Kidney capillary endothelial cell (primary cell): ENCODE results near the gene PLAAT3.
"Not testable (repeated sequence)": the region's sequence is repeated elsewhere in the genome, so short reads cannot be mapped to it uniquely, and the experiment has no call there.

ENCODE experiments used
- DNase-seq: peaks from one replicate; pipeline ENCODE4 v3.0.0-alpha.2; 2018; ENCODE audit warnings: low spot score

The PLAAT3 gene

GRCh38 chr11:63614136-63614671 is at the start of gene PLAAT3:
Gene PLAAT3 (minus strand): TSS chr11:63614433. CDS start chr11:63614014, 419 bp downstream.
- peak; percentile 69 for DNase-seq

DNA sequence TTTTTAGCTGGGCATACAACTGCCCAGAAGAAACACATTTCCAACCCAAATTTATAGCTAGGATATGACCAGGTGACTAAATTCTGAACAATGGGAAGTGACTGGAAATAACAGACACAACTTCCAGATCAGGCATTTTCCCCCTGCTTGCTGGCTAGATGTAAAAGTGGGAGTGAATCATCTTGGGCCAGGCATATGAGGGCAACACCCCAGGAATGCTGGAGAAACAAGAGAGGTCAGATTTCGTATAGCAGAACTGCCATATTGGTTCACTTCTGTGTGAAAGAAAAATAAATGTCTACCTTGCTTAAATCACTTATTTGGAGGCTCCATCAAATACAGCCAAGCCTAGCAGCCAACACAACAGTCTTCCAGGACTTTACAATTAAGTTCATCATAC is 49.6 kb upstream of the PLAAT3 start:
- peak; percentile 74 for DNase-seq

DNA sequence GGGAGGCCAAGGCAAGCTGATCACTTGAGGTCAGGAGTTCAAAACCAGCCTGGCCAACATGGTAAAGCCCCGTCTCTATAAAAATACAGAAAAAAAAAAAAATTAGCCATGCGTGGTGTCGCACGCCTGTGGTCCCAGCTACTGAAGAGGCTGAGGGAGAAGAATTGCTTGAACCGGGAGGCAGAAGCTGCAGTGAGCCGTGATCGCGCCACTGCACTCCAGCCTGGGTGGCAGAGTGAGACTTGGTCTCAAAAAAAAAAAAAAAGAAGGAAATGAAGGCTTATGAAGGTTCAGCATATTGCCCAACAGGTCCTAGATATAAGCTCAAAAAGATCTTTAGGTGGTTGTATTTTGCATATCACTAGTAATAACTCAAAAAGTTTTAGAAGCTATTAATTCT is 46.7 kb upstream of the PLAAT3 start:
- DNase-seq, result no peak

DNA sequence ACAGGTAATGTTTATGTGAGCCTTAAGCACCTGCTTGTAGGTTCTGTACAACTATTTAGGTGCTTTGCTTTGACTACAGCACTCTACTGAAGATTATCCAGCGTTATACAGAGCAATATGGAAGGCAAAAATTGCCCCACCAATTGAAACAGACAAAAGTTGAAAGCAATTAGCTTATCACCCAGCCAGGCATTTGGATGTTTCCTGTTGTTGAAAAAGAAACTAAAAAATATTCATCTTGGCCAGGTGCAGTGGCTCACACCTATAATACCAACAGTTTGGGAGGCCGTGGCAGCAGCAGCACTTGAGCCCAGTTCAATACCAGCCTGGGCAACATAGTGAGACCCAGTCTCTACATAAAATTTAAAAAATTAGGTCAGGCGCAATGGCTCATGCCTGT is 38.4 kb upstream of the PLAAT3 start:
- DNase-seq, result no peak

- no peak for DNase-seq
Measured at GRCh38 chr11:63643205-63643604, 29.0 kb upstream of the PLAAT3 start.

DNA sequence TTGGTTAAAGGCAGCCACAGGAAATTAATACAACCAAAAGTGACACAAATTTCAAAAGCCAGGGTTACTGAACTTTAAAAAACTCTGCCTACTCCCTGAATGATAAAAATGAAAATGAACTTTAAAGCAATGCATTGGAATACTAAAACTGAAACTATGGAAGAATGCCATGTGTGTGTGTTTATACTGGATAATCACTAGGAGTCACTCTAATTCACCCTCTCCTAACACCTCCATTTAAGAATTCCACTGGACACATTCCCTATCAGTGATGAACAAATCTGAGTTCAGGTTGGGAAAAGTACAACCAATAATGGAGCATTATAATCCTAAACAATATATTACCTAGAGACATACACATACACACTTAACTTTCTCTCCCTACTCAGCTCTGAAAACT is 27.5 kb upstream of the PLAAT3 start:
- no peak for DNase-seq

DNA sequence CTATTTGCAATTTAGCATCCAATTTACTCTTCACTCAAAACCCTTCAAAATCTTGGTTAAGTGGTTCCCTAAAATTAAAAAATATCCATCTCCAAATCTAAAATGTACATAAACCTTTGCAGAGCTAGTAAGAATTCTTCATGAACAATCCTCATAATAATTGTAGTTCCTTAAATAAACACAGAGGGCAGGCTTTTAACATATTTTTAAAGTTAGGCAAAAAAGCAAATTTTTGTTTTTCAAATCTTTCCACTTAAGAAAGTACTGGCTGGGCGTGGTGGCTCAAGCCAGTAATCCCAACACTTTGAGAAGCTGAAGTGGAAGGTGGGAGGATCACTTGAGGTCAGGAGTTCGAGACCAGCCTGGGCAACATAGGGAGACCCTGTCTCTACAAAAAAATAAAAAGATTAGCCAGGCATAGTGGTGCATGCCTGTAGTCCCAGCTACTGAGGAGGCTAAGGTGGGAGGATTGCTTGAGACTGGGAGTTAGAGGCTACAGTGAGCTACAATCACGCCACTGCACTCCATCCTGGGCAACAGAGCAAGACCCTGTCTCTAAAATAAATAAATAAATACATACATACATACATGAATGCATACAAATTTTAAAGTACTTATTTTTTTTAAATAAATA is 25.1 kb upstream of the PLAAT3 start:
- peak; percentile 15 for DNase-seq

- DNase-seq, result not testable (repeated sequence)
Measured at GRCh38 chr11:63638436-63638835, 24.2 kb upstream of the PLAAT3 start.

GRCh38 chr11:63635762-63636465 is 21.7 kb upstream of the PLAAT3 start:
- peak; percentile 47 for DNase-seq

- DNase-seq, result no peak
Measured at GRCh38 chr11:63629426-63629825, 15.2 kb upstream of the PLAAT3 start.

DNA sequence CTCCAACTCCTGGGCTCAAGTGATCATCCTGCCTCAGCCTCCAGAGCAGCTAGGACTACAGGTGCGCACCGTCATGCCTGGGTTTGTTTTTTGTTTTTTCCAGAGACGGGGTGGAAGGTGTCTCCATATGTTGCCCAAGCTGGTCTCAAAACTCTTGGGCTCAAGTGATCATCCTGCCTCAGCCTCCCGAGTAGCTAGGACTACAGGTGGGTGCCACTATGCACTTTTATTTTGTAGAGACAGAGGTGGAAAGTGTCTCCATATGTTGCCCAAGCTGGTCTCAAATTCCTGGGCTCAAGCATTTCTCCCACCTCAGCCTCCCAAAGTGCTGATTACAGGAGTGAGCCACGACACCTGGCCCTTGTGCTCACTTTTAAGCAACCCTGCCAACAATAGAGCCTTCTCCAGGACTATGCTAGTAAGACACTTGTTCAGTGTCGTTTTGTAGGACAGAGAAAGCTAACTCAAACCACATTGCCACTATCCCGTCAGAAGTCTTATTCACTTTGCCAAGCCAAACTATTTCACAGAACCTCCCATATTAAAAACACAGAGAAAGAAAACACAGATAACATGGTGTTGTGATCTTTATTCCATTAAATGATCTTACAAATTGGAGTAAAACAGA is 9.4 kb upstream of the PLAAT3 start:
- DNase-seq, result no peak

GRCh38 chr11:63622323-63622722 is 8.1 kb upstream of the PLAAT3 start:
- no peak for DNase-seq

- no peak for DNase-seq
Measured at GRCh38 chr11:63621071-63621470, 6.8 kb upstream of the PLAAT3 start.

GRCh38 chr11:63619967-63620366 is 5.7 kb upstream of the PLAAT3 start:
- no peak for DNase-seq

GRCh38 chr11:63617686-63618085 is 3.5 kb upstream of the PLAAT3 start:
- DNase-seq, result not testable (repeated sequence)

- DNase-seq, result no peak
Measured at GRCh38 chr11:63616953-63617352, 2.7 kb upstream of the PLAAT3 start.

GRCh38 chr11:63613517-63614135 is 607 bp downstream of the PLAAT3 start:
- peak; percentile 33 for DNase-seq

DNA sequence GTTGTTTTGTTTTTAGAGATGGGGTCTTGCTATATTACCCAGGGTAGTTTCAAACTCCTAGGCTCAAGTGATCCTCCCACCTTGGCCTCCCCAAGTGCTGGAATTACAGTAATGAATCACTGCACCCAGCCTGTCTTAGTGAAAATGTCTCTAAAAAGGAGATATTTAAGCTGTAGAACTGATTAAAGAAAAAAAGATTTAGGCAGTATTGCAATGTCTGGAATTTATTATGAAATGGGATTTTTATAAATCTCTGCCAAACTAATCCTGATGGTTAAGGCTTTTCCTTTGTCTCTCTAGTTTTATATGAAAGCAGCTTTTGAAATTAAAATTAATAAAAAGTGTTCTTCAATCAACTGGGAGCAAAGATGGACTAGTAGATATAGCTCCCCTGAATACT is 2.1 kb downstream of the PLAAT3 start:
- DNase-seq, result no peak

- DNase-seq, result no peak
Measured at GRCh38 chr11:63611395-63611747, 2.9 kb downstream of the PLAAT3 start.

DNA sequence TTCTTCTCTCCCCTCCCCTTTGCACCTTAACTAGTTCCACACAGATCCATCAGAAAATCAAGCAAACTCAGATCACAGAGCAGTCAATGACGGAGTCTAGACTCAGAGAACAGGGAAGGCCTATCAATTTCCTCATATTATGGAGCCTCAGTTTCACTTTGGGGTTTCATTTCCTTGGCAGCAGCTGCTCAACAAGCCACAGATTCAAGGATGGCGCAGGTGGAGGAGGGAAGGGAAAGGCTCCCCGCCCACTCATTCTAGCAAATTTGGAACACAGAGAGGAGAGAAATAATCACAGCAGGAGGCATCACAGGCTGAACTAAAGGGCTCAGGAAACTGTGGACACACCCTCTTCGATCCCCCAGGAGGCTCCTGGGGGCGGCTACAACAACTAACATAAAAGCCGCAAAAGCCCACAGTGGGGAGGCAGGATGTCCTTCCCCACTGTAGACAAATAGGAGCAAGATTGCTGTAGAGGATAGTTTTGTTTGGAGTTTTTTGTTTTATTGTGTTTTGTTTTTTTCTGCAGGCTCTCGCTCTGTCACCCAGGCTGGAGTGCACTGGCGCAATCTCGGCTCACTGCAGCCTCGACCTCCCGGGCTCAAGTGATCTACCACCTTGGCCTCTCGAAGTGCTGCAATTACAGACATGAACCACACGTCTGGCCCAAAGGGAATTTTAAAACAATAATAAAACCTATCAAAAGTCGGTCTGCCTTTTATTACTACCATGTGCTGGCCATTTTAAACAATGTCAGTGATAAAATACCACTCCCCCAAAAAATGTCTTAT is 3.4 kb downstream of the PLAAT3 start:
- DNase-seq, result no peak

GRCh38 chr11:63609971-63610580 is 4.2 kb downstream of the PLAAT3 start:
- no peak for DNase-seq
